Calu3 (cell line): ENCODE data around the gene RIN3. TPM values are rescaled to one million over a fixed set of nuclear protein-coding genes. Genes with fewer than 3 reads are reported as not detected.

Source experiments
- BruUV-seq: library from RNA; stranded (reverse); fragments of 400-500 nt; replicated peaks from 2 replicates; lab custom pipeline; 2021; lab: Mats Ljungman, UMichigan
- CTCF ChIA-PET: fragments of 300-600 bp; sonication (Branson Sonifier 250); formaldehyde crosslinking; loops from one replicate; lab custom pipeline; 2022; ENCODE audit warnings: antibody characterized with exemption; lab: Charles Lee
- DNase-seq: peaks from one replicate; pipeline ENCODE4 v3.0.0; 2022
- H3K27ac Mint-ChIP-seq: one replicate; pipeline ENCODE4 v1.8.0; 2022; ENCODE audit warnings: mixed read lengths; ENCODE audit not compliant: unreplicated experiment
- H3K27me3 Mint-ChIP-seq: one replicate; pipeline ENCODE4 v1.8.0; 2022; ENCODE audit warnings: mixed read lengths; ENCODE audit not compliant: unreplicated experiment
- H3K36me3 Mint-ChIP-seq: one replicate; pipeline ENCODE4 v1.8.0; 2022; ENCODE audit warnings: mild to moderate bottlenecking, moderate library complexity, mixed read lengths; ENCODE audit not compliant: insufficient read depth, unreplicated experiment
- H3K4me1 Mint-ChIP-seq: one replicate; pipeline ENCODE4 v1.8.0; 2022; ENCODE audit warnings: mild to moderate bottlenecking, low read depth, mixed read lengths; ENCODE audit not compliant: unreplicated experiment
- H3K4me3 Mint-ChIP-seq: one replicate; pipeline ENCODE4 v1.8.0; 2022; ENCODE audit warnings: mild to moderate bottlenecking, low read depth, moderate library complexity, mixed read lengths; ENCODE audit not compliant: unreplicated experiment
- H3K9me3 Mint-ChIP-seq: one replicate; pipeline ENCODE4 v1.8.0; 2022; ENCODE audit warnings: low read depth, mixed read lengths; ENCODE audit not compliant: unreplicated experiment
- intact Hi-C: fragments of 100-400 bp; cut with micrococcal nuclease; formaldehyde crosslinking; loops from one replicate; pipeline ENCODE4 v1.10.0; 2022; ENCODE audit not compliant: unreplicated experiment
- total RNA-seq: library from RNA; stranded (reverse); gene quantifications from 2 replicates; pipeline ENCODE4 v1.2.3, GENCODE V29; 2022
- TF ChIP-seq, protein P1 (sequence below): fragments of 200-600 bp; IDR thresholded peaks from one replicate; pipeline ENCODE4 v1.8.0; 2022; ENCODE audit warnings: antibody characterized with exemption; ENCODE audit not compliant: unreplicated experiment

RIN3 gene
- total RNA-seq, 1 experiment from 2014 or later, result 13.8 TPM

DNA sequence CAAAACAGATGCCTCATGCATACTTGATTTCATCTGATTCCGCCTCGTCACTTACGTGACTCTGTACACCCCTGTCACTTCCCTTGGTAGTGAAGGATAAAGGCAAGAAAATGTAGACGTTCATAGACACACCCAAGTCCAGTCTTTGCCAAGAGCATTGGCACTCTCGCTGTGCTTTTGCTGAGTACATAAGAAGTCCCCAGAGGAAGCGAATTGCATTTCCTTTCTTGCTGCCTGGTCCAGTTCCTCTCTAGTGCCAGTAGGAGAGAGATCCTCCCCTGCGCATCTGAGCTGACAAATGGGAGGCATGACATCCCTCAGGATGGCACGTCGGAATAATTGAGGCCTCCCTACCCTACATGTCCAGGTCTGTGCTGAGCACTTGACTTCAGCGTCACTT is 21.3 kb upstream of the RIN3 start:
- intact Hi-C loops, result no loop called here
- Mint-ChIP-seq H3K4me1 (no peaks in the 10 kb centered on the region), H3K36me3 (peaks cover 4% of the 10 kb centered on the region)

DNA sequence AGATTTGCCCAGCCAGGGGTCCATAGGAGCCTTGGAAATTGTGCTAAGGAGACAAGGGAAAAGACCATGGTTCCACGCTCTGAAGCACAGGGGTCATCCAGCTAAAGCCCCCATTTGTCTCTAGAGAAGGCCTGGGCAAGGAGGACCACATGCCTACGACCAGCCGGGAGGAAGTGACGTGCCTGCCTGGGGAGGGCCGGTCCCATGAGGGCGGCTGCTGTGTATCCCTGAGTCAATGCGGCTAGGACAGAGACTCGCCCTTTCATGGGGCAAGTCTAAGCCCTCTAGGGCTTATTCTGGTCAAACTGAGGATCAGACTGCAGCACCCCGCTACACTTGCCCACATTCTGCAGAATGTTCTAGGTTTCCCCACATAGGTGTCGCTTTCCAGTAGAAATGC is 20.6 kb upstream of the RIN3 start:
- BruUV-seq, result no TSS peak
- Mint-ChIP-seq H3K27ac (no peak overlapping the region), H3K27me3 (peaks cover 6% of the 10 kb centered on the region), H3K4me3 (no peak overlapping the region), H3K36me3 (peaks cover 4% of the 10 kb centered on the region), H3K4me1 (no peaks in the 10 kb centered on the region), H3K9me3 (no peaks in the 10 kb centered on the region)
- intact Hi-C loops, result no loop called here
- TF ChIP-seq, protein P1, sequence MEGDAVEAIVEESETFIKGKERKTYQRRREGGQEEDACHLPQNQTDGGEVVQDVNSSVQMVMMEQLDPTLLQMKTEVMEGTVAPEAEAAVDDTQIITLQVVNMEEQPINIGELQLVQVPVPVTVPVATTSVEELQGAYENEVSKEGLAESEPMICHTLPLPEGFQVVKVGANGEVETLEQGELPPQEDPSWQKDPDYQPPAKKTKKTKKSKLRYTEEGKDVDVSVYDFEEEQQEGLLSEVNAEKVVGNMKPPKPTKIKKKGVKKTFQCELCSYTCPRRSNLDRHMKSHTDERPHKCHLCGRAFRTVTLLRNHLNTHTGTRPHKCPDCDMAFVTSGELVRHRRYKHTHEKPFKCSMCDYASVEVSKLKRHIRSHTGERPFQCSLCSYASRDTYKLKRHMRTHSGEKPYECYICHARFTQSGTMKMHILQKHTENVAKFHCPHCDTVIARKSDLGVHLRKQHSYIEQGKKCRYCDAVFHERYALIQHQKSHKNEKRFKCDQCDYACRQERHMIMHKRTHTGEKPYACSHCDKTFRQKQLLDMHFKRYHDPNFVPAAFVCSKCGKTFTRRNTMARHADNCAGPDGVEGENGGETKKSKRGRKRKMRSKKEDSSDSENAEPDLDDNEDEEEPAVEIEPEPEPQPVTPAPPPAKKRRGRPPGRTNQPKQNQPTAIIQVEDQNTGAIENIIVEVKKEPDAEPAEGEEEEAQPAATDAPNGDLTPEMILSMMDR, result no peak
- DNase-seq, result no peak
- CTCF ChIA-PET, result interaction anchor here (0.5 kb wide), 1 partner anchor 51 kb away, joined by 3 read pairs; no protein-coding TSS in a partner anchor

More for the DNA sequence above, 21.3 kb upstream of the RIN3 start:
- BruUV-seq, result no TSS peak
- Mint-ChIP-seq H3K4me3 (no peak overlapping the region), H3K9me3 (no peaks in the 10 kb centered on the region), H3K27ac (no peak overlapping the region), H3K27me3 (peaks cover 14% of the 10 kb centered on the region)
- CTCF ChIA-PET, result interaction anchor here (0.5 kb wide), 1 partner anchor 52 kb away, joined by 3 read pairs; no protein-coding TSS in a partner anchor
- TF ChIP-seq, protein P1, result no peak
- no peak for DNase-seq

DNA sequence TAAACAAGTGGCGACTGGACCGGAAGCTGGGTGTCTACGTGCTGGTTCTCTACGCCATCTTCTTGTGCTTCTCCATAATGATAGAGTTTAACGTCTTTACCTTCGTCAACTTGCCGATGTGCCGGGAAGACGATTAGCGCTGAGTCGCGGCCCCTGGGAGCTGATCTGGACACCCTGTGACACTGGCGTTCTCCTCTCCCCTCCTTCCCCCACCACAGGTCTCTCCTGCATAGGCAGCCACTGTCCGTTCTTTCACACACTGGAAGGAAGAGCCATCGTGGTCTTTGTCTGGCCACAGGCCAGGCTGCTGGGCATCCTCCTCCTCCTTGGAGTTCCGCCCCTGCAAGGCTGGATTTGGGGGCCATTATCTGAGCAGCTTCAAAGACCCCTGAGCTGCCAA is 20.1 kb upstream of the RIN3 start:
- H3K27ac Mint-ChIP-seq, result no peak overlapping the region
- H3K4me1 Mint-ChIP-seq, result no peaks in the 10 kb centered on the region
- TF ChIP-seq, protein P1, result no peak
- DNase-seq, result no peak
- no TSS peak for BruUV-seq
- CTCF ChIA-PET, result no interaction called here
- no peak overlapping the region for H3K4me3 Mint-ChIP-seq
- H3K36me3 Mint-ChIP-seq, result peaks cover 4% of the 10 kb centered on the region
- H3K9me3 Mint-ChIP-seq, result no peaks in the 10 kb centered on the region
- peaks cover 1% of the 10 kb centered on the region for H3K27me3 Mint-ChIP-seq
- intact Hi-C loops, result no loop called here

DNA sequence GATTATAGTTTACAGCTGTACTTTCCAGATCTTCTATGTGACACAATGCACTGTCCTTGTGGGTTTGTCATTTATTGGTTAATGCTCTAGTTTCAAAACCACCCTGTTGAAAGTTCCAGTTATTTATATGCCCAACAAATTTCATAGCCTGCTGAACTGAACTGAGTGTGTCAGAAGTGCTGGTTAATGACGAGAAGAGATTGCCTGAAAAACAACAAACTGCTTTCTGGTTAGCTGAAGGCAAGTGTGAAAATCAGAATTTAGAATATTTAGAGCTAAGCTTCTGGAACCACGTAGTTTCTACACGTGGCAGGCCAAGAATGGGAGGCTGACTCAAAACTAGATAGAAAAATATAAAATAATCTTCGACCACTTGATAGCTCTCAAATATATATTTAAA is 19.1 kb upstream of the RIN3 start:
- H3K27me3 Mint-ChIP-seq, result no peaks in the 10 kb centered on the region
- CTCF ChIA-PET, result no interaction called here
- no peak overlapping the region for H3K4me3 Mint-ChIP-seq
- no TSS peak for BruUV-seq
- no peaks in the 10 kb centered on the region for H3K4me1 Mint-ChIP-seq
- no peak overlapping the region for H3K27ac Mint-ChIP-seq
- H3K9me3 Mint-ChIP-seq, result no peaks in the 10 kb centered on the region
- intact Hi-C loops, result no loop called here
- no peak for DNase-seq
- H3K36me3 Mint-ChIP-seq, result peaks cover 3% of the 10 kb centered on the region
- TF ChIP-seq, protein P1, result no peak
